ENCODE data around the gene GET4. TPM values are rescaled to one million over a fixed set of nuclear protein-coding genes. Genes with fewer than 3 reads are reported as not detected.

GET4 gene
- total and polyA plus RNA-seq, 5 donors = 20.1 to 23.6 (median 22.2) TPM

GRCh38 chr7:888081-889024 lies 12.0 kb downstream of the GET4 start:
- DNase-seq (peak; percentile 10 to 55 (median 49)), ATAC-seq (no peak)
- no peak overlapping the region for H3K27ac ChIP-seq (ENCODE audit: low read length)
- H3K9me3 ChIP-seq (ENCODE audit: control insufficient read depth, low read length) = no peaks in the 10 kb centered on the region
- H3K4me1 ChIP-seq (ENCODE audit: control insufficient read depth, insufficient read depth, low read length) = peaks cover 6% of the 10 kb centered on the region
- intact Hi-C loops (cut with DNase I) = no loop called here
- WGBS = 92% methylated on average over 43 of the region's 43 CpGs
- H3K4me3 ChIP-seq (ENCODE audit: low read length) = no peak overlapping the region
- no peaks in the 10 kb centered on the region for H3K27me3 ChIP-seq (ENCODE audit: control insufficient read depth, insufficient read depth)

GRCh38 chr7:889025-889390 lies 12.7 kb downstream of the GET4 start:
- peak in 2 of 3 donors; percentile 47 to 60 for DNase-seq
- H3K9me3 ChIP-seq (ENCODE audit: control insufficient read depth, low read length) = no peaks in the 10 kb centered on the region
- H3K4me3 ChIP-seq (ENCODE audit: low read length) = no peak overlapping the region
- peaks cover 6% of the 10 kb centered on the region for H3K4me1 ChIP-seq (ENCODE audit: control insufficient read depth, insufficient read depth, low read length)
- no peaks in the 10 kb centered on the region for H3K27me3 ChIP-seq (ENCODE audit: control insufficient read depth, insufficient read depth)
- H3K27ac ChIP-seq (ENCODE audit: low read length) = no peak overlapping the region
- 88% methylated on average over 15 of the region's 15 CpGs for whole genome bisulfite sequencing
- no peak for ATAC-seq
- intact Hi-C loops (cut with DNase I) = no loop called here

- WGBS = 93% methylated on average over 14 of the region's 18 CpGs
- DNase-seq = peak in 2 of 3 donors; percentile 30 to 57
Observed at GRCh38 chr7:889391-889790, 13.0 kb downstream of the GET4 start.

GRCh38 chr7:890868-891267 lies 14.5 kb downstream of the GET4 start:
- DNase-seq (peak in 2 of 3 donors; percentile 47 to 53), ATAC-seq (no peak)
- Histone ChIP-seq H3K27ac (ENCODE audit: low read length) (no peak overlapping the region), H3K4me1 (ENCODE audit: control insufficient read depth, insufficient read depth, low read length) (peaks cover 5% of the 10 kb centered on the region), H3K27me3 (ENCODE audit: control insufficient read depth, insufficient read depth) (no peaks in the 10 kb centered on the region), H3K4me3 (ENCODE audit: low read length) (no peak overlapping the region), H3K9me3 (ENCODE audit: control insufficient read depth, low read length) (no peaks in the 10 kb centered on the region)
- intact Hi-C loops (cut with DNase I) = no loop called here
- 95% methylated on average over 15 of the region's 15 CpGs for WGBS

More at GRCh38 chr7:889391-889790, 13.0 kb downstream of the GET4 start:
- ATAC-seq = no peak
- H3K9me3 ChIP-seq (ENCODE audit: control insufficient read depth, low read length) = no peaks in the 10 kb centered on the region
- H3K27me3 ChIP-seq (ENCODE audit: control insufficient read depth, insufficient read depth) = no peaks in the 10 kb centered on the region
- H3K27ac ChIP-seq (ENCODE audit: low read length) = no peak overlapping the region
- intact Hi-C loops (cut with DNase I) = no loop called here
- H3K4me3 ChIP-seq (ENCODE audit: low read length) = no peak overlapping the region
- peaks cover 6% of the 10 kb centered on the region for H3K4me1 ChIP-seq (ENCODE audit: control insufficient read depth, insufficient read depth, low read length)

GRCh38 chr7:891291-891690 lies 14.9 kb downstream of the GET4 start:
- 93% methylated on average over 29 of the region's 29 CpGs for WGBS
- H3K27me3 ChIP-seq (ENCODE audit: control insufficient read depth, insufficient read depth) = no peaks in the 10 kb centered on the region
- intact Hi-C loops (cut with DNase I) = no loop called here
- no peak overlapping the region for H3K27ac ChIP-seq (ENCODE audit: low read length)
- H3K4me3 ChIP-seq (ENCODE audit: low read length) = no peak overlapping the region
- H3K4me1 ChIP-seq (ENCODE audit: control insufficient read depth, insufficient read depth, low read length) = peaks cover 1% of the 10 kb centered on the region
- H3K9me3 ChIP-seq (ENCODE audit: control insufficient read depth, low read length) = no peaks in the 10 kb centered on the region
- ATAC-seq (no peak), DNase-seq (peak in 2 of 3 donors; percentile 29 to 47)

- H3K4me3 ChIP-seq (ENCODE audit: low read length) = no peak overlapping the region
- WGBS = 96% methylated on average over 20 of the region's 20 CpGs
- no peaks in the 10 kb centered on the region for H3K27me3 ChIP-seq (ENCODE audit: control insufficient read depth, insufficient read depth)
- DNase-seq (peak in 2 of 3 donors; percentile 37 to 41), ATAC-seq (no peak)
- intact Hi-C loops (cut with DNase I) = no loop called here
- H3K9me3 ChIP-seq (ENCODE audit: control insufficient read depth, low read length) = no peaks in the 10 kb centered on the region
- no peak overlapping the region for H3K27ac ChIP-seq (ENCODE audit: low read length)
- H3K4me1 ChIP-seq (ENCODE audit: control insufficient read depth, insufficient read depth, low read length) = no peaks in the 10 kb centered on the region
Observed at GRCh38 chr7:891805-892204, 15.5 kb downstream of the GET4 start.

- 98% methylated on average over 48 of the region's 48 CpGs for WGBS
- intact Hi-C loops (cut with DNase I) = no loop called here
- peak in 2 of 3 donors; percentile 38 to 42 for DNase-seq
Observed at GRCh38 chr7:892648-893593, 16.6 kb downstream of the GET4 start.

GRCh38 chr7:893686-894085 lies 17.3 kb downstream of the GET4 start:
- no peaks in the 10 kb centered on the region for H3K9me3 ChIP-seq (ENCODE audit: control insufficient read depth, low read length)
- no peaks in the 10 kb centered on the region for H3K4me1 ChIP-seq (ENCODE audit: control insufficient read depth, insufficient read depth, low read length)
- H3K27me3 ChIP-seq (ENCODE audit: control insufficient read depth, insufficient read depth) = no peaks in the 10 kb centered on the region
- 91% methylated on average over 19 of the region's 19 CpGs for WGBS
- DNase-seq = peak in 2 of 3 donors; percentile 30 to 53
- H3K4me3 ChIP-seq (ENCODE audit: low read length) = no peak overlapping the region
- no peak for ATAC-seq
- H3K27ac ChIP-seq (ENCODE audit: low read length) = no peak overlapping the region
- intact Hi-C loops (cut with DNase I) = no loop called here

More at GRCh38 chr7:892648-893593, 16.6 kb downstream of the GET4 start:
- Histone ChIP-seq H3K27me3 (ENCODE audit: control insufficient read depth, insufficient read depth) (no peaks in the 10 kb centered on the region), H3K4me1 (ENCODE audit: control insufficient read depth, insufficient read depth, low read length) (no peaks in the 10 kb centered on the region), H3K27ac (ENCODE audit: low read length) (no peak overlapping the region), H3K4me3 (ENCODE audit: low read length) (no peak overlapping the region), H3K9me3 (ENCODE audit: control insufficient read depth, low read length) (no peaks in the 10 kb centered on the region)
- no peak for ATAC-seq

- DNase-seq = peak in 2 of 3 donors; percentile 55 to 70
- ATAC-seq = no peak
- intact Hi-C loops (cut with DNase I) = no loop called here
- Histone ChIP-seq H3K4me1 (ENCODE audit: control insufficient read depth, insufficient read depth, low read length) (no peaks in the 10 kb centered on the region), H3K27me3 (ENCODE audit: control insufficient read depth, insufficient read depth) (no peaks in the 10 kb centered on the region), H3K4me3 (ENCODE audit: low read length) (no peak overlapping the region), H3K27ac (ENCODE audit: low read length) (no peak overlapping the region), H3K9me3 (ENCODE audit: control insufficient read depth, low read length) (no peaks in the 10 kb centered on the region)
- WGBS = 92% methylated on average over 40 of the region's 40 CpGs
Observed at GRCh38 chr7:894164-894867, 18.0 kb downstream of the GET4 start.

- WGBS = 92% methylated on average over 21 of the region's 21 CpGs
- Histone ChIP-seq H3K4me1 (ENCODE audit: control insufficient read depth, insufficient read depth, low read length) (no peaks in the 10 kb centered on the region), H3K4me3 (ENCODE audit: low read length) (no peak overlapping the region), H3K27me3 (ENCODE audit: control insufficient read depth, insufficient read depth) (no peaks in the 10 kb centered on the region), H3K27ac (ENCODE audit: low read length) (no peak overlapping the region), H3K9me3 (ENCODE audit: control insufficient read depth, low read length) (no peaks in the 10 kb centered on the region)
- intact Hi-C loops (cut with DNase I) = no loop called here
- ATAC-seq = no peak
- DNase-seq = peak in 1 of 3 donors; percentile 33
Observed at GRCh38 chr7:894927-895450, 18.6 kb downstream of the GET4 start.
